Gastrocnemius medialis (tissue), 4 donors: Measurements from ENCODE around the gene LYPLA2. TPM values are rescaled to one million over a fixed set of nuclear protein-coding genes. Genes with fewer than 3 reads are reported as not detected.
A peak's percentile ranks its signal among the peaks of the same experiment; 100 is the strongest.
"Not testable (repeated sequence)": the region's sequence is repeated elsewhere in the genome, so short reads cannot be mapped to it uniquely, and the experiment has no call there.

Experiments
- ATAC-seq, 2 donors: fragments of 150-250 bp; one replicate each; pipeline ENCODE4 v1.9.1; 2016
- DNase-seq, 2 donors: peaks; one replicate each; pipeline ENCODE4 v3.0.0-alpha.2; 2019
- H3K27ac ChIP-seq, 4 donors: fragments of 200-600 bp; sonication (generic); 1 replicate in 1 of 4; 2 replicates in 3 of 4; pipeline ENCODE4 v1.5.1; 2016 to 2018; ENCODE audit warnings: mild to moderate bottlenecking in 2 of 4, moderate library complexity in 1 of 4
- H3K27me3 ChIP-seq, 3 donors: fragments of 200-600 bp; sonication (generic) in 2 of 3; 1 replicate in 1 of 3; 2 replicates in 2 of 3; pipeline versions ENCODE4 v1.5.1 to v1.6.0; 2016 to 2019; ENCODE audit warnings: mild to moderate bottlenecking in 1 of 3, moderate library complexity in 1 of 3
- H3K36me3 ChIP-seq, 2 donors: fragments of 200-600 bp; sonication (generic) in 1 of 2; one replicate each; pipeline ENCODE4 v1.5.1; 2017 to 2018
- H3K4me1 ChIP-seq, 2 donors: fragments of 200-600 bp; sonication (generic) in 1 of 2; one replicate each; pipeline ENCODE4 v1.5.1; 2016 to 2017; ENCODE audit warnings: mild to moderate bottlenecking in 2 of 2
- H3K4me3 ChIP-seq, 4 donors: fragments of 200-600 bp; sonication (generic) in 3 of 4; 1 replicate in 1 of 4; 2 replicates in 3 of 4; pipeline ENCODE4 v1.5.1; 2016 to 2019; ENCODE audit warnings: mild to moderate bottlenecking in 2 of 4
- H3K9me3 ChIP-seq, 3 donors: fragments of 200-600 bp; sonication (generic) in 2 of 3; 1 replicate in 1 of 3; 2 replicates in 2 of 3; pipeline ENCODE4 v1.5.1; 2016 to 2019
- CTCF ChIP-seq, 5 experiments: fragments of 450-650 bp in 3 of 5; fragments of 200-600 bp in 2 of 5; sonication (generic) in 2 of 5; IDR thresholded peaks in 4 of 5; conservative IDR thresholded peaks in 1 of 5; 1 replicate in 4 of 5; 2 replicates in 1 of 5; pipeline ENCODE4 v1.5.1; 2016 to 2019; ENCODE audit warnings: antibody characterized with exemption in 5 of 5, mild to moderate bottlenecking in 3 of 5, moderate library complexity in 3 of 5
- POLR2A ChIP-seq, 2 donors: fragments of 450-650 bp; IDR thresholded peaks; one replicate each; pipeline ENCODE4 v1.6.1; 2017; ENCODE audit warnings: antibody characterized with exemption in 2 of 2, mild to moderate bottlenecking in 2 of 2, moderate library complexity in 2 of 2
- in situ Hi-C, 4 donors: fragments of 200-750 bp; cut with MboI; loops; one replicate each; pipeline versions ENCODE4 v1.15.0 to v1.8.0; 2017; ENCODE audit warnings: low sequenced_read_pairs in 4 of 4
- intact Hi-C: fragments of 100-400 bp; cut with DNase I; formaldehyde crosslinking; loops from one replicate; pipeline ENCODE4 v1.15.1; 2023; ENCODE audit warnings: low total_unique reads
- total RNA-seq, 4 donors: library from RNA; depleted of rRNA; stranded (reverse); fragments of >200 nt; gene quantifications; one replicate each; pipeline versions ENCODE4 v1.1.0 to v1.2.3, GENCODE V29; 2016

LYPLA2 gene
- total RNA-seq, 4 donors from 2014 or later: 35.3 to 40.9 (median 36.7) TPM

GRCh38 chr1:23793861-23794731 lies 3.2 kb downstream of the LYPLA2 start:
- no peak overlapping the region for H3K4me3 ChIP-seq
- no peaks in the 10 kb centered on the region for H3K27me3 ChIP-seq
- intact Hi-C loops (no loop called here), in situ Hi-C loops (no loop called here)
- H3K9me3 ChIP-seq: no peaks in the 10 kb centered on the region
- no peak overlapping the region for H3K27ac ChIP-seq
- ATAC-seq (no peak), DNase-seq (no peak)
- peaks cover 17 to 29% of the 10 kb centered on the region in 2 donors for H3K4me1 ChIP-seq
- no peak for TF ChIP-seq CTCF (IDR thresholded peaks at IDR 0.05 in 4 of 5, conservative IDR thresholded peaks at IDR 0.05 in 1 of 5)
- no peak for TF ChIP-seq POLR2A (IDR thresholded peaks at IDR 0.05)
- H3K36me3 ChIP-seq: peaks cover 0 to 28% of the 10 kb centered on the region in 2 donors

- intact Hi-C loops, H3K4me3 ChIP-seq, in situ Hi-C loops, H3K27ac ChIP-seq, H3K9me3 ChIP-seq, H3K27me3 ChIP-seq, ATAC-seq, DNase-seq: not testable (repeated sequence)
- H3K4me1 ChIP-seq: peaks cover 23 to 35% of the 10 kb centered on the region in 2 donors
- peaks cover 0 to 28% of the 10 kb centered on the region in 2 donors for H3K36me3 ChIP-seq
Measured at GRCh38 chr1:23794732-23795182, 3.8 kb downstream of the LYPLA2 start.

GRCh38 chr1:23795676-23796465 lies 4.9 kb downstream of the LYPLA2 start:
- Histone ChIP-seq H3K4me1 (peaks cover 18 to 35% of the 10 kb centered on the region in 2 donors), H3K4me3 (no peak overlapping the region), H3K27ac (no peak overlapping the region), H3K27me3 (no peaks in the 10 kb centered on the region), H3K9me3 (no peaks in the 10 kb centered on the region), H3K36me3 (peaks cover 0 to 28% of the 10 kb centered on the region in 2 donors)
- DNase-seq (no peak), ATAC-seq (no peak)
- TF ChIP-seq CTCF (IDR thresholded peaks at IDR 0.05 in 4 of 5, conservative IDR thresholded peaks at IDR 0.05 in 1 of 5) (no peak), POLR2A (IDR thresholded peaks at IDR 0.05) (no peak)
- in situ Hi-C loops (no loop called here), intact Hi-C loops (no loop called here)

- H3K9me3 ChIP-seq: no peaks in the 10 kb centered on the region
- no peak overlapping the region for H3K4me3 ChIP-seq
- no peak for ATAC-seq
- peaks cover 21 to 39% of the 10 kb centered on the region in 2 donors for H3K4me1 ChIP-seq
- DNase-seq: no peak
- TF ChIP-seq POLR2A (IDR thresholded peaks at IDR 0.05) (no peak), CTCF (IDR thresholded peaks at IDR 0.05 in 4 of 5, conservative IDR thresholded peaks at IDR 0.05 in 1 of 5) (peak in 1 of 5 experiments; percentile 20)
- H3K36me3 ChIP-seq: peaks cover 0 to 28% of the 10 kb centered on the region in 2 donors
- in situ Hi-C loops (no loop called here), intact Hi-C loops (no loop called here)
- H3K27ac ChIP-seq: no peak overlapping the region
- H3K27me3 ChIP-seq: no peaks in the 10 kb centered on the region
Measured at GRCh38 chr1:23796466-23797271, 5.7 kb downstream of the LYPLA2 start.
